SIG-M5 treated with dmso at 0.1 percent for 504 hours (cell line): ENCODE results near the gene PTPN1.
A peak's percentile ranks its signal among the peaks of the same experiment; 100 is the strongest.
"Not testable (repeated sequence)": the region's sequence is repeated elsewhere in the genome, so short reads cannot be mapped to it uniquely, and the experiment has no call there.

ENCODE experiments used
- DNase-seq: peaks from one replicate; lab custom pipeline; 2025; ENCODE audit not compliant: unreplicated experiment; lab: John Stamatoyannopoulos, UW

PTPN1 gene

DNA sequence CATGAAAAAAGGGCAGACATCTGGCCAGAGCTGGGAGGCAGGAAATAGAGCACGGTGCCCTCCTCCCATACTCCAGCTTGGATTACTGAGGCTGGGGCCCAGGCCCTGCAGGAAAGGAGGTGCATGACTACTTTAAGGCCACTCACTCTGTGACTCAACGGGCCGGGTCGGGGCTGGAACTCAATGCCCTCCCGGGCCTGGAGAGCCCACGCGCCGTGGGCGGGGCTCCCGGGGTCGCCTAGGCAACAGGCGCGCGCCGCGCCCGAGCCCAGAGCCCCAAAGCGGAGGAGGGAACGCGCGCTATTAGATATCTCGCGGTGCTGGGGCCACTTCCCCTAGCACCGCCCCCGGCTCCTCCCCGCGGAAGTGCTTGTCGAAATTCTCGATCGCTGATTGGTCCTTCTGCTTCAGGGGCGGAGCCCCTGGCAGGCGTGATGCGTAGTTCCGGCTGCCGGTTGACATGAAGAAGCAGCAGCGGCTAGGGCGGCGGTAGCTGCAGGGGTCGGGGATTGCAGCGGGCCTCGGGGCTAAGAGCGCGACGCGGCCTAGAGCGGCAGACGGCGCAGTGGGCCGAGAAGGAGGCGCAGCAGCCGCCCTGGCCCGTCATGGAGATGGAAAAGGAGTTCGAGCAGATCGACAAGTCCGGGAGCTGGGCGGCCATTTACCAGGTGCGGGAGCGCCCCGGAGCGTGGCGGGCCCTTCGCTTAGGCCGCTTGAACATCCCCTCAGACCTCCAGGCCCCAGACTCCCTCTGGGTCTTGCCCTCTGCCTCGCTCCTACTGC, at the start of gene PTPN1:
TSS of gene PTPN1 (plus strand) at position 461 of the 783 bp plus-strand sequence. CDS start at position 606, 145 bp downstream.
- DNase-seq, result peak; percentile 99

DNA sequence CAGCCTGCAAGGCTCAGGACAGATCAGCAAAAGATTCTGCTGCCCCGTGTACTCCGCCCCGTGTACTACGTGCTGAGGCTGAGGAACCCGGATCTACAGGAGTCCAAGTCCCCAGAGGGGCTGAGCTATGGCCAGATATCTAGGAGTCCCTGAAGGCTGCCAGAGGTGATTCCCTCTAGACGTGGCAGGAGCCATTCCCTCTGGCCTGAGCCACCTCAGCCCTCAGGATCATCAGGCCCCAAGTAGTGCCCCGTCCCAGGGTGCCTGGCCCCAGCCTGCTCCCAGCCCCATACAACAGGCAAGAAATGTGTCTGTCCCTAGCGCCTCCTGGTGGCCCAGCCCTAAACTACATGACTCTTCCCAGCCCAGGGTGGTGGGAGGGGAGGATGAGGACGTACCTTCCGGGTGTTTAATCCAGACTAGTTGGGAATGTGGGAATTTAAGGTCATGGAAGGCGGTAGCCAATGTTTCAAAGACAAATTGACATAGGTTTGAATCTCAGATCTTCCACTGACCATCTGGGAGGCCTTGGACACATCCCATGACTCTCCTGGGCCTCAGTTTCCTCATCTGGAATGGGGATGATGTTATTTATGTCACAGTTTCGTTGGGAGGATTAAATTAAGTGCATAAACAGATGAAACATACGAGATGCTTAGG, 49.4 kb upstream of the PTPN1 start:
- DNase-seq, result peak; percentile 81

DNA sequence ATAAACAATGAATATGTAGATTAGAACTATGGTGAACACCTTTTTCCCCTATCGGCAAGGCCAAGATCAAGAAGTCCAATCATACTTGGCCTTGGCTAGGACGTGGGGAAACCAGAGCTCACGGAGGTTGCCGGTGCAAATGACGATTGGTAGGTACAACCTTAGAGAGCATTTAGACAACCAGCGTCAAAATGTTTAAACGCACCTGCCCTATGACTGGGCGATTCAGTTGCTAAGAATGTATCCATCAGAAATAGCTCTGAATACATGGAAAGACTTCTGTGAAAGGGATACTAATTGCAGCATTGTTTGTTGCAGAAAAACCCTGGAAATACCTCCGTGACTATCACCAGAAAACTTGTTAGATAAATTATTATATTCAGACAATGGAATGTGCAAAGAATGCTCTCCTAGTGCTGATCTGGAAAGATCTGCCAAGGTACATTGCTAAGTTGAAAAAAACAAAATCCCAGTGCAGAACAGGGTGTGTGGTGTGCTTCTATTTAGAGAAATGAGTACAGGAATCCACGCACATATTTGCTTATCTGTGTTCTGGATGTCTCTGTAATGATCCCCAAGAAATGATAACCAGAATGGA, 48.0 kb upstream of the PTPN1 start:
- DNase-seq, result no peak

DNA sequence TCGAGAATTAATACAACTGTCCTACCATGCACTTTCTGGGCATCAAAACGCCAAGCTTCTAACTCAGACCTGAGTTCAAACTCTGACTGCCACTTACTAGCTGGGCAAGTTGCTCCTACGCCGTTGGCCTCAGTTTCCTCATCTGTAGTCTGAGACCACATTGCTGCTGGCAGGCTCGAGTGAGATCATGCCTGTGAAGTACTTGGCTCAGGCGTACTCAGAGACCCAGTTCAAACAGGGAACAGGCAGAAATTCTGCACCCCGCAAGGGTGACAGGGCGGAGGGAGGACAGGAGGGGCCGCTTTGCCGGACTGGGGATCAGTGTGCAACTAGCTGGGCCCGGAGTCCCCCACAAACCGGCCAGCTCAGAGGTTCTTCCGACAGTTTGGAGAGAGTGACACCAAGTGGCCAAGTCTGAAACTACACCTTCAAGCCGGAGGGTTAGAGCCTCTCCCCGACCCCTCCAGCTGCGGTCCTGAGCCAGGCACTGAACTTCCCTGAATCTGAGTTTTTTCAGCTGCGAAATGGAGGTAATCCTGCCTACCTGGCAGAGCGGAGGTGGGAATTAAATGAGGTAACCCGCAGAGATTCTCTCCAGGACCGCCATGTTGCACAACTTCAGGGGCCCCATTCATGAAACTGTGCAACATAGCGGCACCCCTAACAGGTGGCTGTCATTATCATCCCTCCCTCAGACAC, 46.0 kb upstream of the PTPN1 start:
- DNase-seq, result peak; percentile 62

DNA sequence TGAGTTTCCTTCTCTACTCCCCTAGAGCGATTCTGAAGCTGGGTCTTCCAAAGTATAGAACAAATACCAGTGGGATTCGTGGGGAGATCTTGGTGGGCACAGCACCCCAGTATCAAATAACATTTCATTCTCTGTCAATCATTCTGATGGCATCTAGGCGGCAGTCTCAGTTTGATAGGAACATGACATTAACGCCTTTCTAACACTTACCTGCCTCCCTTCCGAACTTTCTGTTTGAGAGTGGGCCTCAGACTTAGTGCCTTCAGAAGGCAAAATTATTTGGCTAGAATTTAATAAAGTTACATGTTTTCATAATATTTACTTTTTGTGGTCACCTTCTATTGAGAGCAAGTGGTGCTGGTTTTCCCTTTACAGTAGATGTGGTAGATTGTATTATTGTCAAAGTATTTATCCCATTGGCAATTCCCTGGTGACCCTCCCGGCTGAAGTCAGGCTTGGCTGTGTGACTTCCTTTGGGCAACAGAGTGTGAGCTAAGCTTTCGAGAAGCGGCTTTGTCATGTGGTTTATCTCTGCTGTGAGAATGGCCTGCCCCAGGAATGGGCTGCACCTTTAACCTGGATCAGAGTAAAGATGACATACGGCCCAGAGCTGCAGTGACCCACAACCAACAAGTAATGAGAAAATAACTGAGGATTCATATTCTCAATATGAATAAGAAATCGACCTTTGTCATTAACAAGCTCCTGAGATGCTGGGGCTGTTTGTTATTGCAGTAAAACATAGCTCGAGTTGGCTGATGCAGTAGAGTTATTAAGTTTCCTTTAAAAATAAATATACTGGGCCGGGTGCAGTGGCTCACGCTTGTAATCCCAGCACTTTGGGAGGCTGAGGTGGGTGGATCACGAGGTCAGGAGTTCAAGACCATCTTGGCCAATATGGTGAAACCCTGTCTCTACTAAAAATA, 45.2 kb upstream of the PTPN1 start:
- no peak for DNase-seq

DNA sequence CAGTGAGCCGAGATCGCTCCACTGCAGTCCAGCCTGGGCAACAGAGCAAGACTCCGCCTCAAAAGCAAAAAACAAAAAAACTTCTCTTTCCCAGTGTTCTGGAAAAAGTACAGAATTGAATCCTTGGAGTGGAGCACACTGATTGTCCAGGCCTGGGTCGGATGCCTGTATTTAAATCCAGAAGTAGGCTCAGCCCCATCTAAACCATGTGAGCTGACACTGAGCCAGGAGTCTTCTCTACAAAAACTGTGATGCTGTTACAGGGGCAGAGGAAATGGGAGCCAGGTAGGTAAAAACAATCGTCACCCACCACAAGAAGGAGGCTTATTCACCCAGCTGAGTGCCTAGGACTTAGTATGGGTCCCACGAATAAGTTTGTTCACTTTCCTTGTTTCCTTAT, 43.0 kb upstream of the PTPN1 start:
- DNase-seq, result no peak

DNA sequence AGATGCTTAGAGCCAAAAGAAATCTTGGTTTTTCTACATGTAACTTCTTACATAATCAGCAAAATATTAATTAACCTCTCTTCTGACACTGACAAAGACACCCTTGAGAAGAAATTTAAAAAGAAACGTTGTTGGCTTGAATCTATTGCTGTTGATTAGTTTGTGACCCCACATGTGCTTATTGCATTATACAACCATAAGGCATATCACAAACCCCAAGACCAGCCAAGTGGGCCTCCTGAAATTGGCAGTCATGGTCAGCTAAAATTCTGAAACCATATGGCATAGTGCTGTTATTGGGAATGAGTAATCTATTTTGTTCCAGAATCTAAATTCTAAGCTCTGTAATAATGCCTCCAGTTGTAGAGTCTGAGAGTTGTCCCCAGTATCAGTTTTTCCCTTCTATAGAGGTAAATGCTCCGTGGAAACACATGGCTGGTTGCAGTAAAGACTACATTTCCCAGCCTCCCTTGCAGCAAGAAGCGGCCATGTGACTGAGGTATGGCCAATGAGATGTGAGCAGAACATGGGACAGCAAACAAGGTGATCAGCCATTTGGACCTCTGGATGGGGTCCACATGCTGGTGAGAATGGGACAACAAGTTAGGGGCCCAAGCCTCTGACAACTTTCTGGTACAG, 42.3 kb upstream of the PTPN1 start:
- peak; percentile 73 for DNase-seq

DNA sequence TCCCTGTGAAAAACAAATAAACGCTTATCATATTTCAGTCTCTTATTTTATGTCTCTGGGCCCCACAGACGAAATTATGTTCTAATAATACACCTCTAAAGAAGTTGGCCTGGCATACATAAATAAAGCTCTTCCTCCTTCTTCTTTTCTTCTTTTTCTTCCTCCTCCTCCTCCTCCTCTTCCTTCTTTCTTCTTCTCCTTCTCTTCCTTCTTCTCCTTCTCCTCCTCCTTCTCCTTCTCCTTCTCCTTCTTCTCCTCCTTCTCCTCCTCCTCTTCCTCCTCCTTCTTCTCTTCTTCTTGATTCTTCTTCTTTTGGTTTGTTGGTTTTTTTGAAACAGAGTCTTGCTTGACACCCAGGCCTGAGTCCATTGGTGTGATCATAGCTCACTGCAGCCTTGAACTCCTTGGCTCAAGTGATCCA, 41.8 kb upstream of the PTPN1 start:
- DNase-seq, result no peak

DNA sequence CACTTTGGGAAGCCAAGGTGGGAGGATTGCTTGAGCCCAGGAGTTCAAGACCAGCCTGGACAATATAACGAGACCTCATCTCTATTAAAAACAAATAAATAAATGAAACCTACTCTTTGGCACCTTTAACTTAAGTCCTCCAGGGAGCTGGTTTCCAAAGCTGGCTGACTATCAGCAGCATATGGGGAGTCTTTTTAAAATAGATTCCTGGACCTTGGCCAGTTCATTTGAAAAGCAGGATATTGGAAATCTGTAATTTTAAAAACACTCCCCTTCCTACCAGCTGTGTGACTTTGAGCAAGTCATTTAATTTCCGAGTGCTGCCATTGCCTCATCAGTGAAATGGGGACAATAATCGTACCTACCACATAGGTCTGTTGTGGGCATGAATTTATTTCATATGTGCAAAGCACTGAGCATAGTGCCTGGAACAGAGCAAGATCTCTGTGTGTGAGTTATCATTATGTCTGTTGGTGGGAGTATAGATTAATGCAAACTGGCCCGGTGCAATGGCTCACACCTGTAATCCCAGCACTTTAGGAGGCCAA, 40.9 kb upstream of the PTPN1 start:
- no peak for DNase-seq

DNA sequence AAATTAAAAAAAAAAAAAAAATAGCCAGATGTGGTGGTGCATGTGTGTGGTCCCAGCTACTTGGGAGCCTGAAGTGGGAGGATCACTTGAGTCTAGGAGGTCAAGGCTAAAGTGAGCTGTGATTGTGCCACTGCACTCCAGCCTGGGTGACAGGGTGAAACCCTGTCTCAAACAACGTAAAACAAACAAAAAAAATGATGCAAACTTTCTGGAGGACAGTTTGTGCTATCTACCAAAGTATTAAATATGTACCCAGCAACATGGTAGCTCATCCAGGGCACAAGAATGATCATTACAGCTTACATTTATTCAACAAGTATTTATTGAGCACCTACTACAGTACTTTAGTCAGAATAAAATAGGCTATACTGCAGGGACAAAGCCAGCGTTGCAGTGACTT, 40.4 kb upstream of the PTPN1 start:
- no peak for DNase-seq

DNA sequence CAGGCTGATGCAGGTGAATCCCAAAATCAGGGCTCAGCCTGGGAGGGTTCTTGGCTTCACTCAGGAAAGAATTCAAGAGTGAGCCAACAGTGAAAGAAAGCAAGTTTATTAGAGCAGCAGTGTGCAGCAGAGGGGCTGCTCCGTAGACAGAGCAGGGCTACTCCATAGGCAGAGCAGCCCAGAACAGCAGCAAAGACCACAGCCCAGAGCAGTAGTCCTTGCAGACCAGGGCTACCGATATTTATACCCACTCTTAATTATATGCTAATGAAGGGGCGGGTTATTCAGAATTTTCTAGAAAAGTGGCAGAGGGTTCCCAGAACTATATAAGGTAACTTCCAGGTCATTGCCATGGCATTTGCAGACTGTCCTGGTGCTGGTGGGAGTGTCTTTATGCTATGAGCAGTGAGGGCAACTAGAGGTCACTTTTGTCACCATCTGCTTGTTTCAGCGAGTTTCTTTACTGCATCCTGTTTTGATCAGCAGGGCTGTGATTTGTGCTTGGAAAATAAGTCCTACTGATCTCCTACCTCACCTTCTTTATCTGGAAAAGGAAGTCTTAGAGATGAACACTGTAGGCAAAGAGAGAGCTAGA, 39.8 kb upstream of the PTPN1 start:
- DNase-seq, result no peak

DNA sequence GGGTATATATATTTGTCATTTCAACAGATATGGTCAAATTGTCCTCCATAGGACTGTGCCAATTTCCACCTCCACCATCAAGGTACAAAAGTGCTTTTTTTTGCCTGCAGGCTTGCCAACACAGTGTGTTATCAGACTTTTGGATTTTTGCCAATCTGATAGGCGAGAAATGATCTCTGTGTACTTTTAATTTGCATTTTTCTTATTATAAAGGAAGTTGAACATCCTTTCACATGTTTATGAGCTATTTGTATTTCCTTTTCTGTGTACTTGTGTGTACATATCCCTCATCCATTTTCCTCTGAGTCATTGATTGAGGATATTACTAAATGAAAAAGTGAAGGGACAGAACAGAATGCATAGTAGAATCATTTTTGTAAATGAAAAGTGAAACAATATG, 39.0 kb upstream of the PTPN1 start:
- DNase-seq, result peak; percentile 45

DNA sequence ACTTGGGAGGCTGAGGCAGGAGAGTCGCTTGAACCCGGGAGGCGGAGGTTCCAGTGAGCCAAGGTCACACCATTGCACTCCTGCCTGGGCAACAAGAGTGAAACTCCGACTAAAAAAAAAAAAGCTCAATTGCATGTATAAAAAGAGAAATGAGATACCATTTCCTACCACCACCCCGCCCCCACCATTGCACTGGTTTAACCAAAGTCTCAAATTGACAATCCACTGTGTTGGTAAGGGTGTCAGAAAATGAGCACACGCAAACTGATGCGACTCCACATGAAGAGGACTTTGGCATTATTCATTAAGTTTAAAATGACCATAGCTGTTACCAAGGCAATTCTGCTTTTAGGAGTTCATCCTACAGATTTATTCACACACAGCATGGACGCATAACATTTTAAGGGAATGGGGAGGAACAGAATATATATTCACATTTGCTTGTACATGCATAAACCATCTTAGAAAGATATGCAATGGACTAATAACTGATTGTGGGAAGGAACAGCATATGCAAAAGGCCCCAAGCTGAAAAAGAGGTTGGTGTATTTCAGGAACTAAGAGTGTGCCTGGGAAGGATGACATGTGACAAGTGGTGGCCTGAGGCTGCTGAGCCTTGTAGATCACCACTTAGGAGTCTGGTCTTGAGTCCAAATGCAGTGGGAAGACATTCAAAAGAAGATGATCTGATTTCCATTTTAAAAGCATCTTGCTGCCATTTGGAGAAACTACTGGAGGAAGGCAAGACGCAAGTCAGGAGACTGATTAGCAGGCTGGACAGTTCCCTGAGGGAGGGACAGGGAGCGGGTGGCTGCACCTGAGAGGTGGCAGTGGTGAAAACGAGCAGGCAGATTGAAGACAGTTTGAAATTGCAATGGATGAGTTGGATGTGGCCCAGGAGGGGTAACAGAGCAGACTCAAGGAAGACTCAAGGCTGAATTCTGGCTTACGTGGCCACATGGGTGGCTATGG, 37.2 kb upstream of the PTPN1 start:
- DNase-seq, result no peak

DNA sequence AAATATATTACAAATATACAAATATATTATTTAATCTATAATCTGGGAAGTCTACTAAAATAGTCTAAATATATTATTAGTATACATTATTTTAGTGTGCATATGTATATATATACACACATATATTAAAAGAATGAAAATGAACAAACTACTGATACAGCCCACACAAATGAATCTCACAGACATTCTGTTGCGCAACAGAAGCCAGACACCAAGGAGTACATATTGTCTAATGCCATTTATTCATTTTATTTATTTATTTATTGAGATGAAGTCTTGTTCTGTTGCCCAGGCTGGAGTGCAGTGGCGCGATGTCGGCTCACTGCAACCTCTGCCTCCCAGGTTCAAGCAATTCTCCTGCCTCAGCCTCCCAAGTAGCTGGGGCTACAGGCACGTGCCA, 35.8 kb upstream of the PTPN1 start:
- DNase-seq, result not testable (repeated sequence)

DNA sequence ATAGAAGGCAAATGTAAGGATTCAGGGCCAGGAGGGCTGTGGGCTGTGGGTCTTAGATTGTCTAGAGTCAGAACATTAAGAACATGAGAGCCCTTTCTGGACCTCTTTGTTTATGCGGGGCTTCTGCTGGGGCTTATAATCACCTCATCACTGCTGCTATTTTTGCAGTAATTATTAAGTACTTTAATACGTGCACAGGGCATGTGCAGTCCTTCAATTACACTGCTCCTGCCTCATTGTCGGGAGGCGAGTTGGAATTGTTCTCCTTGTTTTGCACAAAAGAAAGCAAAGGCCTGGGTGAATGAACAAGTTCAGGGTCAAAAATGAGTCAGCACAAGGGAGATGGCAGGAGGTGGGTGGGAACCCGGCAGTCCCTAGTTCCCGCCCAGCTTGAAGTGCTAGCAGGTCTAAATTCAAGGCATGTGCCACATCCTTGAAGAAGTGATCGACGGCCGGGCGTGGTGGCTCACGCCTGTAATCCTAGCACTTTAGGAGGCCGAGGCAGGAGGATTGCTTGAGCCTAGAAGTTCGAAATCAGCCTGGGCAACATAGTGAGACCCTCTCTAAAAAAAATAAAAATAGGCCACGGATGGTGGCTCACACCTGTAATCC, 34.4 kb upstream of the PTPN1 start:
- DNase-seq, result peak; percentile 30

DNA sequence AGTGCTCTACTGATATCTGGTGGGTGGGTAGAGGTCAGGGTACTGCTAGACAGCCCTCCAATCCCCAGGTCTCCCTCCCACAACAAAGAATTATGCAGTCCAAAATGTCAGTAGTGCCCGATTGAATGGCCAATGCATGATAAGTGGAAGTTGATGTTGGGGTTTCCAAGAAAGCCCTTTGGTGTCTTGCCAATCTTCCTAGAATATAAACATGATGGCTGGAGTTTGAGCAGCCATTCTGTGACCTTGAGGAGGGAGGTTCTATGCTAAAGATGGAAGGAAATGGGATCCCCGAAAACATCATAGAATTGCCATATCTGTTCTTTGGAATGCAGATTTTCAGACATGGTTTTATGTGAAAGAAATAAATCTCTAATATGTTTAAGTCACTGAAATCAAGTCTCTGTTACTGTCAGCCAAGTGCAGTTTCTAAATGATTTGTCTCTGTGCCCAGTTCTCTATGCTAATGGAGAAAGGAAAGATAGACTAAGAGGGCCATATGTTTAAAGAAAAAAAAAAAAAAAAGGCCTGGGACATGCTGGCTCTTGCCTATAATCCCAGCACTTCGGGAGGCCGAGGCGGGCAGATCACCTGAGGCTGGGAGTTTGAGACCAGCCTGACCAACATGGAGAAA, 32.8 kb upstream of the PTPN1 start:
- DNase-seq, result no peak
